Measurements from ENCODE around the gene LENG1.
"Not testable (repeated sequence)": the region's sequence is repeated elsewhere in the genome, so short reads cannot be mapped to it uniquely, and the experiment has no call there.

The LENG1 gene

DNA sequence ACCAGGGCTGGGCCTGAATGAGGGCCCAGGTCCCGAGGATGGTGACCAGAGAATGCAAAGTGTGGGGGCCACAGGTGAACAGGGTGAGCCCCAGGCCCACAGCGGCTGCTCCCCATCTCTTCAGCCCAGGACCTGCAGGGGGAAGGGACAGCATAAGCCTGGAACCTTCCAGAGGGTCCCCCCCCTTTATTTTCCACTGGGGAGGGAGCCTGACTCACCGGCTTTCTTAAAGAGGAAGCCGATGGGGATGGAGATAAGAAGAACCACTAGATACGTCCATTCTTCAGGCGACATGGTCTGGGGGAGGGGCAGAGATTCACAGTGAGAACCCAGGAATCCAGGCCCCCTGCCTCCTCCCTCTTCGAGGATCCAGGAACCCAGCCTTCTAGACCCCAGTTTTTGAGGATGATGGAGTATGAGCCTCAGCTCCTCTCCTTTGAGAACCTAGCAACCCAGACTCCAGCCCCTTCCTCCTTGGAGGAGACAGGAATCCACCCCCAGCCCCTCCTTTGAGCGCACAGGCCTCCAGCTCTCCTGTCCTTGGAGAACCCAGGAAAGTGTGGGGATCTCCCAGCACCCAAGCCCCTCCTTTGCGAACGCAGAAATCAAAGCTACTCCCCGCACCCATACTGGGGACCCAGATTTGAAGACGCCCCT, 28.8 kb upstream of the LENG1 start:
- H3K4me3 ChIP-seq, result peak overlapping the region; percentile 71 to 82
- TF ChIP-seq, protein P1, sequence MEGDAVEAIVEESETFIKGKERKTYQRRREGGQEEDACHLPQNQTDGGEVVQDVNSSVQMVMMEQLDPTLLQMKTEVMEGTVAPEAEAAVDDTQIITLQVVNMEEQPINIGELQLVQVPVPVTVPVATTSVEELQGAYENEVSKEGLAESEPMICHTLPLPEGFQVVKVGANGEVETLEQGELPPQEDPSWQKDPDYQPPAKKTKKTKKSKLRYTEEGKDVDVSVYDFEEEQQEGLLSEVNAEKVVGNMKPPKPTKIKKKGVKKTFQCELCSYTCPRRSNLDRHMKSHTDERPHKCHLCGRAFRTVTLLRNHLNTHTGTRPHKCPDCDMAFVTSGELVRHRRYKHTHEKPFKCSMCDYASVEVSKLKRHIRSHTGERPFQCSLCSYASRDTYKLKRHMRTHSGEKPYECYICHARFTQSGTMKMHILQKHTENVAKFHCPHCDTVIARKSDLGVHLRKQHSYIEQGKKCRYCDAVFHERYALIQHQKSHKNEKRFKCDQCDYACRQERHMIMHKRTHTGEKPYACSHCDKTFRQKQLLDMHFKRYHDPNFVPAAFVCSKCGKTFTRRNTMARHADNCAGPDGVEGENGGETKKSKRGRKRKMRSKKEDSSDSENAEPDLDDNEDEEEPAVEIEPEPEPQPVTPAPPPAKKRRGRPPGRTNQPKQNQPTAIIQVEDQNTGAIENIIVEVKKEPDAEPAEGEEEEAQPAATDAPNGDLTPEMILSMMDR (IDR thresholded peaks at IDR 0.05), result no peak
- H3K27me3 ChIP-seq, result no peaks in the 10 kb centered on the region
- peak overlapping the region; percentile 92 to 97 for H3K27ac ChIP-seq
- H3K36me3 ChIP-seq, result peaks cover 5 to 26% (median 5%) of the 10 kb centered on the region in 3 donors
- no peak for DNase-seq
- H3K4me1 ChIP-seq, result peaks cover 4 to 24% (median 19%) of the 10 kb centered on the region in 4 donors
- intact Hi-C loops (cut with DNase I; ENCODE audit: low total_unique reads), result no loop called here
- no peaks in the 10 kb centered on the region for H3K9me3 ChIP-seq

DNA sequence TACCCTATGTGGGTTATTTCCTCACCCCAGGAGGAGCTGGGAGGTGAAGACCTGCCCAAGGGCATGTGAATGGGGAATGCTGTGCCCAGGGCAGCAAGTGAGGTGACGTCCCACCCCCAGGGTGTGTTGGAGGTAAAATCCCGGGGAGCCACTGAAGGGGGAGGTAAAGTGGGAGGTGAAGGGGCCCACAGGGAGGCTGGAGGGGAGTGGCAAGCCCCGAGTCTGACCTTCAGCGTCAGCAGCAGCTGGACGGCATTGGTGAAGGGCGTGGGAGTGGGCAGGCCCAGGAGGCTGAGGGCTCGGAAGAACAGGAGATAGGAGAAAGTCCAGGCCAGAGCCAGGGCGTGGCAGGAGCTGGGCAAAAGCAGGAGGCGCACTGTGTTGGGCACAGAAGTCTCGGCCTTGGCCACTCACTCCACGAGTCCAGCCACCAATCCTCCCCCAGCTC, 27.4 kb upstream of the LENG1 start:
- no peaks in the 10 kb centered on the region for H3K27me3 ChIP-seq
- DNase-seq, result no peak
- peaks cover 4 to 17% (median 15%) of the 10 kb centered on the region in 4 donors for H3K4me1 ChIP-seq
- H3K36me3 ChIP-seq, result peaks cover 0 to 22% (median 0%) of the 10 kb centered on the region in 3 donors
- TF ChIP-seq, protein P1 (IDR thresholded peaks at IDR 0.05), result no peak
- intact Hi-C loops (cut with DNase I; ENCODE audit: low total_unique reads), result no loop called here
- H3K27ac ChIP-seq, result no peak overlapping the region
- no peak overlapping the region for H3K4me3 ChIP-seq
- no peaks in the 10 kb centered on the region for H3K9me3 ChIP-seq

DNA sequence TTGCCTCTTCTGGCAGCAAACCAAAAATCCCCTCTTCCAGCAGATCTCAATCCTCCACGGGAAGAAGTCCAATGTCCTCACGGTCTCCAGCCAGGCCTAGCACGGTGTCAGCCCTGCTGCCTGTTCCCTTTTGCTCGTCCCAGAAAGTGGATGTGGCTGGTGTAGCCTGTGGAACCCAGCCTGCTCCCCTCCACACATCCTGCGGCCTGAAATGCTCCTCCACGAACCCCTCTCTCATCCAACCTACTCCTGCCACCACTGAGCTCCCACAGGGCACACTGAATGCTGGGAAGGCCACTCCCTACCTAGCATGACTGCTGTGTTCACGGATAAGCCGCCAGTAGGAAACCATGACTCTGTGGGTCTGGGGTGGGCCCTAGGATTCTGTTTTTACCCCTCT, 26.8 kb upstream of the LENG1 start:
- no peak overlapping the region for H3K27ac ChIP-seq
- DNase-seq, result no peak
- intact Hi-C loops (cut with DNase I; ENCODE audit: low total_unique reads), result no loop called here
- peaks cover 0 to 22% (median 0%) of the 10 kb centered on the region in 3 donors for H3K36me3 ChIP-seq
- H3K4me3 ChIP-seq, result no peak overlapping the region
- H3K4me1 ChIP-seq, result peaks cover 4 to 12% (median 11%) of the 10 kb centered on the region in 4 donors
- H3K27me3 ChIP-seq, result no peaks in the 10 kb centered on the region
- no peaks in the 10 kb centered on the region for H3K9me3 ChIP-seq
- TF ChIP-seq, protein P1 (IDR thresholded peaks at IDR 0.05), result no peak

DNA sequence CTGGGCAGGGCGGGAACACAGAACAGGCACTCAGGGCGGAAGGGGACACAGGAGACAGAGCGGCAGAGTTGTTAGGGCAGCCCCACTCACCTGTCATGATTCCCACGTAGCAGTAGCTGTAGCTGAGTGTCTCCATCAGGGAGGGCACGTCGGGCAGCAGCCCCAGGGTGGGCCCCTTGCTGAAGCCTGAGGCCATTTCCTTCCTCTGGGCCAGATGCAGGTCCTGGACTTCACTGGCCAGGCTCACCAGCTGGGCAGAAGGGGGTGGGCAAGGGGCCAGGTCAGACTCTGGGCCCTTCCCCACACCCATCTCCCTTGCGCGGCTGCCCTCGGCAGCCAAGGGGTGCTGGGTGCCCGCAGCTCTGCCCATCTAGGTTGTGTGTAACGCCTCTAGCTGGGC, 23.9 kb upstream of the LENG1 start:
- Histone ChIP-seq H3K9me3 (no peaks in the 10 kb centered on the region), H3K4me1 (peaks cover 2 to 6% (median 5%) of the 10 kb centered on the region in 4 donors), H3K27ac (no peak overlapping the region), H3K27me3 (no peaks in the 10 kb centered on the region), H3K36me3 (peaks cover 7 to 51% (median 12%) of the 10 kb centered on the region in 3 donors), H3K4me3 (no peak overlapping the region)
- intact Hi-C loops (cut with DNase I; ENCODE audit: low total_unique reads), result no loop called here
- TF ChIP-seq, protein P1 (IDR thresholded peaks at IDR 0.05), result no peak
- no peak for DNase-seq

DNA sequence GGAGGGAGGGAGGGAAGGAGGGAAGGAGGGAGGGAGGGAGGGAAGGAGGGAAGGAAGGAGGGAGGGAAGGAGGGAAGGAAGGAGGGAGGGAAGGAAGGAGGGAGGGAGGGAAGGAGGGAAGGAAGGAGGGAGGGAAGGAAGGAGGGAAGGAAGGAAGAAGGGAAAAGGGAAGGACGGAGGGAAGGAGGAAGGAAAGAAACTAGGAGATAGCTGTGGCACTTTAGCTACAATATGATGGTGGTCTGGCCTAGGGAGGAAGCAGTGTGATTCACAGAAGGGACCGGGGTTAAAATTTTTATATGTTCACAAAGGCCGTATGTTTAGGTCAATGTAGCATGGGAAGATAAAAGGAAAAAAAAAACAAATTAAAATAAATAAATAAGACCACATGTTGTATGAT, 22.4 kb upstream of the LENG1 start:
- H3K27me3 ChIP-seq; intact Hi-C loops (cut with DNase I; ENCODE audit: low total_unique reads): not testable (repeated sequence)

DNA sequence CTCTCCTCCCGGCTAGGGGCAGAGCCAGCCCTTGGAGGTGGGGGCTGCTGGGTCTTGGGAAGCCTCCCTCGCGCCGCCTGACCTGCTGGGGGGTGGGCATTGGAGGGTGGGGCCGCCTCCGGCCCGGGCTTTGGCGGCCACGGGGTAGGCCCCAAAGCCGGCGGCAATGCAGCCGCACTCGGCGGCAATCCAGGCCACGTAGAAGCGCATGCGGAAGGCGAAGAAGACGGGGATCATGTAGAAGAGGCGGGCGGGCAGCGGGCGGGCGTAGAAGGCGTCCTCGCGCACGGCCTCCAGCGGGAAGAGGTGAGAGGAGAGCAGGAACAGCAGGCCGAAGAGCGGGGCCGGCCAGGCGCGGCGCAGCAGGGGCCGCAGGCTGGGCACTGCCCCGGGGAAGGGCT, 21.2 kb upstream of the LENG1 start:
- no peak for DNase-seq
- H3K4me3 ChIP-seq, result no peak overlapping the region
- intact Hi-C loops (cut with DNase I; ENCODE audit: low total_unique reads), result no loop called here
- TF ChIP-seq, protein P1 (IDR thresholded peaks at IDR 0.05), result no peak
- H3K27me3 ChIP-seq, result no peaks in the 10 kb centered on the region
- H3K9me3 ChIP-seq, result no peaks in the 10 kb centered on the region
- no peak overlapping the region for H3K27ac ChIP-seq
- H3K4me1 ChIP-seq, result no peaks in the 10 kb centered on the region
- H3K36me3 ChIP-seq, result peaks cover 7 to 52% (median 29%) of the 10 kb centered on the region in 3 donors

More for the DNA sequence above, 22.4 kb upstream of the LENG1 start:
- not testable (repeated sequence) for H3K4me3 ChIP-seq, DNase-seq, H3K27ac ChIP-seq, H3K9me3 ChIP-seq, H3K4me1 ChIP-seq
- peaks cover 7 to 52% (median 20%) of the 10 kb centered on the region in 3 donors for H3K36me3 ChIP-seq

All from tibial artery (tissue), 4 donors.